ENCODE data around the gene CMTM7.

CMTM7 gene

DNA sequence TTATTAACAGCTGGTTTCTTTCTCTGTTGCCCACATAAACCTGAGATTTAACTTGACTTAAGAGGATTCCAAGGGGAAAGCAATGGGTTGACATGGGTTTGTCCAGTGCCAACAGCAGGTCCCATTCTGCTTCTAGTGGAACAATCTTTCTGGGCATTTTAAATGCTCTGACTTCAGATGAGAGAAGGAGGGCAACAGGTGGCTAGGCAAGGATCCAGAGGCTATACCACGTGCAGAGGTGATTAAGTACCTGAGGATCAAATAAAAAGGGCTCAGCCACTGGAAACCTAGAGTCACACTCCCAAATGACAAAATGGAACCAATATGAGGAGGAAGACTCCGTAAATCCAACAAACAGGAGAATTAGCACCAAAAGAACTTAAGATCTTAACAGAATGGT, 82.5 kb downstream of the CMTM7 start:
- Histone ChIP-seq H3K9ac (ENCODE audit: low read length) (no peak overlapping the region), H3K4me3 (ENCODE audit: low read length) (no peak overlapping the region), H3K4me2 (ENCODE audit: low read length) (no peak overlapping the region), H3K27me3 (ENCODE audit: low read depth, low read length) (no peaks in the 10 kb centered on the region), H3K4me1 (ENCODE audit: low read length) (peaks cover 24% of the 10 kb centered on the region), H3K9me3 (ENCODE audit: insufficient read depth, low read length) (no peaks in the 10 kb centered on the region), H4K20me1 (ENCODE audit: insufficient read depth, low read length) (no peaks in the 10 kb centered on the region; the same call in 1 of the 2 replicates), H2AFZ (ENCODE audit: low read depth, low read length) (no peak overlapping the region), H3K79me2 (ENCODE audit: low read length) (no peaks in the 10 kb centered on the region), H3K27ac (ENCODE audit: low read length) (no peak overlapping the region), H3K36me3 (replicated peaks; ENCODE audit: low read depth, low read length) (peaks cover 14% of the 10 kb centered on the region)
- no peak for TF ChIP-seq EZH2phosphoT487 (IDR thresholded peaks at IDR 0.05; ENCODE audit: low read depth)
- TF ChIP-seq, protein P1, sequence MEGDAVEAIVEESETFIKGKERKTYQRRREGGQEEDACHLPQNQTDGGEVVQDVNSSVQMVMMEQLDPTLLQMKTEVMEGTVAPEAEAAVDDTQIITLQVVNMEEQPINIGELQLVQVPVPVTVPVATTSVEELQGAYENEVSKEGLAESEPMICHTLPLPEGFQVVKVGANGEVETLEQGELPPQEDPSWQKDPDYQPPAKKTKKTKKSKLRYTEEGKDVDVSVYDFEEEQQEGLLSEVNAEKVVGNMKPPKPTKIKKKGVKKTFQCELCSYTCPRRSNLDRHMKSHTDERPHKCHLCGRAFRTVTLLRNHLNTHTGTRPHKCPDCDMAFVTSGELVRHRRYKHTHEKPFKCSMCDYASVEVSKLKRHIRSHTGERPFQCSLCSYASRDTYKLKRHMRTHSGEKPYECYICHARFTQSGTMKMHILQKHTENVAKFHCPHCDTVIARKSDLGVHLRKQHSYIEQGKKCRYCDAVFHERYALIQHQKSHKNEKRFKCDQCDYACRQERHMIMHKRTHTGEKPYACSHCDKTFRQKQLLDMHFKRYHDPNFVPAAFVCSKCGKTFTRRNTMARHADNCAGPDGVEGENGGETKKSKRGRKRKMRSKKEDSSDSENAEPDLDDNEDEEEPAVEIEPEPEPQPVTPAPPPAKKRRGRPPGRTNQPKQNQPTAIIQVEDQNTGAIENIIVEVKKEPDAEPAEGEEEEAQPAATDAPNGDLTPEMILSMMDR (IDR thresholded peaks at IDR 0.05; ENCODE audit: low read depth, low read length), result no peak

DNA sequence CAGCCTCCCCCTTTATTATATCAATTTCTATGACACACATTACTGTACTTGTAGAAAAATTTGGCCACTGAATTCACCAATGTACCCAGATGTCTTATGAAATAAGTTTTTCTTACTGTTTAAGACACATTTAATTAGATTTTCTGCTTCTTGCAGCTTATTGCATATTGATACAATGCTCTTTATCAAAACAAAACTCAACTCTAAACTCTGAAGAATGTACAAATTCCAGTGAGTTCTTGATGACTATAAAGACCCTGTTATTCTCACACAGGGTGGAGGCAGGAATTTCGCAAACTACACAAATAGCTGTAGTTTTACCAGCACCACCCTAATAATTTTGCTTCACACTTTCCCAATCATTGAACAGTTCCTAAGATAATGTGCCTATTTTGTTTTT, 89.0 kb downstream of the CMTM7 start:
- H3K27me3 ChIP-seq (ENCODE audit: low read depth, low read length), result no peaks in the 10 kb centered on the region
- no peak overlapping the region for H2AFZ ChIP-seq (ENCODE audit: low read depth, low read length)
- peaks cover 23% of the 10 kb centered on the region for H3K36me3 ChIP-seq (replicated peaks; ENCODE audit: low read depth, low read length)
- no peaks in the 10 kb centered on the region for H3K9me3 ChIP-seq (ENCODE audit: insufficient read depth, low read length)
- no peaks in the 10 kb centered on the region for H4K20me1 ChIP-seq (ENCODE audit: insufficient read depth, low read length)
- TF ChIP-seq, protein P1 (IDR thresholded peaks at IDR 0.05; ENCODE audit: low read depth, low read length), result no peak
- TF ChIP-seq EZH2phosphoT487 (IDR thresholded peaks at IDR 0.05; ENCODE audit: low read depth), result no peak
- H3K4me1 ChIP-seq (ENCODE audit: low read length), result peaks cover 30% of the 10 kb centered on the region
- no peak overlapping the region for H3K4me2 ChIP-seq (ENCODE audit: low read length)
- no peak overlapping the region for H3K27ac ChIP-seq (ENCODE audit: low read length)
- H3K79me2 ChIP-seq (ENCODE audit: low read length), result no peaks in the 10 kb centered on the region
- H3K9ac ChIP-seq (ENCODE audit: low read length), result no peak overlapping the region
- H3K4me3 ChIP-seq (ENCODE audit: low read length), result no peak overlapping the region

DNA sequence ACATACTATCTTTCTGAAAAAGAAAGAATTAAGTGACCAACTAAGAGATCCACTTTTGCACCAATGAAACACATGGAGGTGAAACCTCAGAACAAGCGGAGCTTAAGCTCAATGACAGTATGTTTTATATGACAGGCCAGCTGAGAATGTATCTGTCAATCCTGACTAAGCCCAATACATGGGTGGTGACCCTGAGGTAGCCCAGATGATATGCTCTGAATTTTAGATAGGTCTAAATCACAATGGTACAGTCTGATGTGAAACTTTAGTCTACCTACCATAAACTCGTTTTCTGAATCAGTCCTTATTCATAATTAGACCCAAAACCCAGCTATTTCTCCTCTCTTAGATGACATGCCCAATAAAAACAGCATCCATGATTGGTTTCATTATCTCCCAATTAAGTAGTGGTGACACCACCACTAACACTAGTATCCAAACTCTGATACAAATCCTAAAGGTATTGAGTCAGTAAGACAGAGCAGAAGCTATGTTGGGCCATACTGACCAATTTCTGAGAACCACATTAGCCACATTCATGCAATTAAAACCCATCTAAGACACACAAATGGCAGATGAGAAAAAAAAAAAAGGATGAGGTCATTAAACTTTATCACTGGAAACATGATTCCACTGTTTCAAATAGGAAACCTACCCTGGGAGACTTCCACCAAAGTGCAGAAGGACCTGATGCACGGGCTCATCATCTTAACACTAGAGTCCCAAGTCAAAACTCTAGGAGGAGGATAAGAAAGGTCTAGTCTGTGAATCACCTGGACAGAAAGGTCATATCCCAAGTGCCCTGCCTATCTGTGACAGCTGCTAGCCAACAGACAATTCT, 90.4 kb downstream of the CMTM7 start:
- Histone ChIP-seq H3K79me2 (ENCODE audit: low read length) (no peaks in the 10 kb centered on the region), H3K27ac (ENCODE audit: low read length) (no peak overlapping the region), H3K36me3 (replicated peaks; ENCODE audit: low read depth, low read length) (peaks cover 24% of the 10 kb centered on the region), H3K9ac (ENCODE audit: low read length) (no peak overlapping the region), H2AFZ (ENCODE audit: low read depth, low read length) (no peak overlapping the region), H3K4me3 (ENCODE audit: low read length) (no peak overlapping the region), H3K9me3 (ENCODE audit: insufficient read depth, low read length) (no peaks in the 10 kb centered on the region), H3K27me3 (ENCODE audit: low read depth, low read length) (no peaks in the 10 kb centered on the region), H4K20me1 (ENCODE audit: insufficient read depth, low read length) (no peaks in the 10 kb centered on the region), H3K4me2 (ENCODE audit: low read length) (no peak overlapping the region), H3K4me1 (ENCODE audit: low read length) (peaks cover 29% of the 10 kb centered on the region)
- no peak for TF ChIP-seq EZH2phosphoT487 (IDR thresholded peaks at IDR 0.05; ENCODE audit: low read depth)

DNA sequence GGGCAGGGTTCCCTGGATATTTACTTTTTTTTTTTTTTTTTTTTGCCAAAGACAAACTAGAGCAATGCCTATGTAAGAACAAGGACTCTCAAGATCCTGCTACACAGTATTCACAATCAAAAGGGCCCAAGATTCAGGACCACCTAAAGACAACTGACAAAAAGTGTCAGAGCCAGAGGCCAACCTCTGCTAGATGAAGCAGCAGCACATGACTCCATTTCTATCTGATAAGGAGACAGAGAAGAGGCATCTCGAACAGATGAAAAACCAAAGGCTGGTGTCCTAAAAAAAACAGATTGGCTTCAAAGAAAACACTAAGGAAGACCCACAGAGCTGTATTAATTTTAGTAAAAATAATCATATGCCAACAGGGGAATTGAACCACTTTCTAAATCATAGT, 91.0 kb downstream of the CMTM7 start:
- no peak overlapping the region for H3K4me3 ChIP-seq (ENCODE audit: low read length)
- H3K27ac ChIP-seq (ENCODE audit: low read length), result no peak overlapping the region
- H3K27me3 ChIP-seq (ENCODE audit: low read depth, low read length), result no peaks in the 10 kb centered on the region
- peaks cover 22% of the 10 kb centered on the region for H3K36me3 ChIP-seq (replicated peaks; ENCODE audit: low read depth, low read length)
- no peaks in the 10 kb centered on the region for H4K20me1 ChIP-seq (ENCODE audit: insufficient read depth, low read length)
- H3K9ac ChIP-seq (ENCODE audit: low read length), result no peak overlapping the region
- no peaks in the 10 kb centered on the region for H3K9me3 ChIP-seq (ENCODE audit: insufficient read depth, low read length)
- no peak overlapping the region for H2AFZ ChIP-seq (ENCODE audit: low read depth, low read length)
- H3K79me2 ChIP-seq (ENCODE audit: low read length), result no peaks in the 10 kb centered on the region
- no peak overlapping the region for H3K4me2 ChIP-seq (ENCODE audit: low read length)
- TF ChIP-seq EZH2phosphoT487 (IDR thresholded peaks at IDR 0.05; ENCODE audit: low read depth), result no peak
- TF ChIP-seq, protein P1 (IDR thresholded peaks at IDR 0.05; ENCODE audit: low read depth, low read length), result no peak
- H3K4me1 ChIP-seq (ENCODE audit: low read length), result peaks cover 22% of the 10 kb centered on the region

All from OCI-LY3 (cell line).